Right atrium auricular region (tissue), 2 donors: Measurements from ENCODE around the gene CDHR1. TPM values are rescaled to one million over a fixed set of nuclear protein-coding genes. Genes with fewer than 3 reads are reported as not detected.

ENCODE experiments used
- DNase-seq: peaks from one replicate; pipeline ENCODE4 v3.0.0-alpha.2; 2019; ENCODE audit warnings: low spot score
- H3K27ac ChIP-seq, 2 donors: fragments of 200-600 bp; sonication (generic); 1 replicate in 1 of 2; 2 replicates in 1 of 2; pipeline ENCODE4 v1.5.1; 2016 to 2019
- H3K27me3 ChIP-seq, 2 donors: fragments of 200-600 bp; sonication (generic); one replicate each; pipeline versions ENCODE4 v1.5.1 to v1.6.0; 2017 to 2019
- H3K36me3 ChIP-seq: fragments of 200-600 bp; sonication (generic); one replicate; pipeline ENCODE4 v1.5.1; 2016
- H3K4me1 ChIP-seq, 2 donors: fragments of 200-600 bp; sonication (generic); one replicate each; pipeline versions ENCODE4 v1.5.1 to v1.6.0; 2017 to 2019
- H3K4me3 ChIP-seq, 2 donors: fragments of 200-600 bp; sonication (generic); 1 replicate in 1 of 2; 2 replicates in 1 of 2; pipeline ENCODE4 v1.5.1; 2017 to 2019; ENCODE audit warnings: mild to moderate bottlenecking in 1 of 2, moderate library complexity in 1 of 2
- H3K9me3 ChIP-seq, 2 donors: fragments of 200-600 bp; sonication (generic); one replicate each; pipeline ENCODE4 v1.5.1; 2019
- CTCF ChIP-seq, 2 donors: fragments of 200-600 bp; sonication (generic); IDR thresholded peaks; one replicate each; pipeline ENCODE4 v1.5.1; 2019; ENCODE audit warnings: antibody characterized with exemption in 2 of 2
- total RNA-seq, 2 donors: library from RNA; depleted of rRNA; stranded (reverse); fragments of >200 nt; gene quantifications; one replicate each; pipeline ENCODE4 v1.1.0, GENCODE V29; 2016

The CDHR1 gene
- total RNA-seq, 2 donors from 2014 or later = 0.55 to 1.6 TPM

DNA sequence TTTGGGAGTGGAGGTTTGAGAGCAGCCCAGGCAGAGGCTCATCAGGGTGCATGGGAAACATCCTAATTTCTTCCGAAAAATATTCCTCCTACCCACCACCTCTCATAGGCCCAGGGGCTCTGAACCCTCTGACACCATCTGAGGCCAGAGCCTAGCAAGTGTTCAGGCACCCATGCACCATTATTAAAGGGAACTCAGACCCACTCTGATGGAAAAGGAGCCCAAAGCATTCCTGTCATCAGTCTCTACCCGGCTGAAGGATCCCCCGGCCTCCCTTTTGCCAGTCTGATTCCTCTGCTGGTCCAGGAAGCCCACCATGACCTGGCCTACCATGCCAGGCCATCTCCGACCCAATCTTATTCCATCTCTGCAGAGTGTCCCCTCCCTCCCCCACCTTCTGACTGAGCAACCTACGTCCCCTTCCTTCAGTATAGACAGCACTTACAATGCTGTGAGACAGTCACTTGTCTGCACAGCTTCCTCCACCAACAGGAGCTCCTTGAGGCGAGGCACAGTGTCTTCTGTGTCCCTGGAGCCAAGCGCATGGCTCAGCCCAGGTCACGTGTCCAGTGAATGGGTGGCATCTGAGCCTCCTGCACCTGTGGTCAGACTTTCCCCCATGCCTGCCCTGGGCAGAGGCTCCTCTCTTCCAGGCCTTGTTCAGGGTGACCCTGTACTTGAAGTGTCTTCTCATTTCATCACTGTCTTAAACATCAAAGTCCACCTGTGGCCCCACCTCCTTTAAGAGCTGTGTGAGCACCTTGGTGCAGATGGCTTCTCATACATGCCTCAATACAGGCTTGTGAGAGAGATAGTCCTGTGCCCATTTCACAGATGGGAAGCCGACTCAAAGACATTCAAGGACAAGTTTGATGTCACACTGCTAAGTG lies 21.6 kb upstream of the CDHR1 start:
- no peak overlapping the region for H3K27ac ChIP-seq

DNA sequence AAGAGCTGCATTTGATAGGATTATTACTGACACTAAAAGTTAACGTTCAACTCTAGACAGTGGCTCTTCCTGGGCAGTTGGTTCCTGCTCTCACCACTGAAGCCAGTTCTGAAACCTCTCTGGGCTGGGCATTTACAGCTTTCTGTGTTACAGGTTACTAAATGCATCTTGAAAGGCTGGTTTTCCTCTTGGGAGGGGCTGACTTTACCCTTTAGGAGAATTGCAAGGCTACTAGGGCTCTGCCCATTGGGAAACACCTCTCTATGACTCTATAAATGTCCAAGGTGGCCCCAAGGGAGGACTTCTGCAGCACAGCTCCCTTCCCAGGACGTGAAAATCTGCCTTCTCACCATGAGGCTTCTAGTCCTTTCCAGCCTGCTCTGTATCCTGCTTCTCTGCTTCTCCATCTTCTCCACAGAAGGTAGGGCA lies 20.8 kb upstream of the CDHR1 start, which contains the start of gene GPR15LG:
Gene GPR15LG (plus strand): TSS at position 301 of the 429 bp plus-strand sequence. CDS start 51 bp downstream, at position 352.
- Histone ChIP-seq H3K4me3 (no peak within 1 kb of the TSS), H3K4me1 (no peaks in the 10 kb centered on the region), H3K27ac (no peak within 1 kb of the TSS), H3K9me3 (no peaks in the 10 kb centered on the region), H3K27me3 (no peaks in the 10 kb centered on the region), H3K36me3 (no peaks in the 10 kb centered on the region)
- no peak for TF ChIP-seq CTCF (IDR thresholded peaks at IDR 0.05)
- DNase-seq = no peak

More for the DNA sequence above, 21.6 kb upstream of the CDHR1 start:
- no peak for DNase-seq
- Histone ChIP-seq H3K4me1 (no peaks in the 10 kb centered on the region), H3K27me3 (no peaks in the 10 kb centered on the region), H3K9me3 (no peaks in the 10 kb centered on the region), H3K4me3 (no peak overlapping the region), H3K36me3 (no peaks in the 10 kb centered on the region)
- TF ChIP-seq CTCF (IDR thresholded peaks at IDR 0.05) = no peak

DNA sequence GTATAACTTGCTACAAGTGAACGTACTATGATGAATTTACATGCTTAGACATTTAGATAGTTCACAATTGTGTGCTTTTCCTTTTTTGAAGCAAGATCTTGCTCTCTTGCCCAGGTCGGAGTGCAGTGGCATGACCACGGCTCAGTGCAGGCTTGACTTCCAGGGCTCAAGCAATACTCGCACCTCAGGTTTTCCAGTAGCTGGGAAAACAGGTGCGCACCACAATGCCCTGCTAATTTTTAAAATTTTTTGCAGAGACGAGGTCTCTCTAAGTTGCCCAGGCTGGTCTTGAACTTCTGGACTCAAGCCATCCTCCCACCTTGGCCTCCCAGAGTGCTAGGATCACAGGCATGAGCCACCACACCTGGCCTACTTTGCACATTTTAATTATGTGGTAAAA lies 18.9 kb upstream of the CDHR1 start:
- TF ChIP-seq CTCF (IDR thresholded peaks at IDR 0.05) = no peak
- Histone ChIP-seq H3K9me3 (no peaks in the 10 kb centered on the region), H3K27me3 (no peaks in the 10 kb centered on the region), H3K4me3 (no peak overlapping the region), H3K27ac (no peak overlapping the region), H3K4me1 (no peaks in the 10 kb centered on the region), H3K36me3 (no peaks in the 10 kb centered on the region)
- DNase-seq = no peak

DNA sequence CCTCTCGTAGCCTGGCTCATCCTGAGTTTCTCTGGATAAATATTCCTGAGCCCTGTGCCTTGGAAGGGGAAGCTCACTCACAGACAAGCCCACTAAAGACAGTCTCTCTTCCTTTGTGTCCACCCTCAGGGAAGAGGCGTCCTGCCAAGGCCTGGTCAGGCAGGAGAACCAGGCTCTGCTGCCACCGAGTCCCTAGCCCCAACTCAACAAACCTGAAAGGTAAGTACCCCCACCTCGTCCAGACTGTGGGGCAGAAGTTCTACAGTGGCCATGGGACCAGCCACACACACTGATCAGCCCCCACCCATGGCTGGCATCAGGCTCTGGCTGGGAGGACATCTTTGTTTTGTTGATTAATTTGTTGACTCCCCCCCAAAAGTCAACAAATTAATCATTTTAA lies 18.0 kb upstream of the CDHR1 start:
- Histone ChIP-seq H3K27ac (no peak overlapping the region), H3K4me1 (no peaks in the 10 kb centered on the region), H3K9me3 (no peaks in the 10 kb centered on the region), H3K4me3 (no peak overlapping the region), H3K36me3 (no peaks in the 10 kb centered on the region), H3K27me3 (no peaks in the 10 kb centered on the region)
- no peak for DNase-seq
- no peak for TF ChIP-seq CTCF (IDR thresholded peaks at IDR 0.05)

- no peaks in the 10 kb centered on the region for H3K27me3 ChIP-seq
- DNase-seq = no peak
- no peak for TF ChIP-seq CTCF (IDR thresholded peaks at IDR 0.05)
- no peak overlapping the region for H3K27ac ChIP-seq
- H3K36me3 ChIP-seq = no peaks in the 10 kb centered on the region
- no peaks in the 10 kb centered on the region for H3K9me3 ChIP-seq
- no peaks in the 10 kb centered on the region for H3K4me1 ChIP-seq
- H3K4me3 ChIP-seq = no peak overlapping the region
Measured at GRCh38 chr10:84176836-84177474, 17.4 kb upstream of the CDHR1 start.
